IMR-90 (cell line): Measurements from ENCODE around the gene LHPP. TPM values are rescaled to one million over a fixed set of nuclear protein-coding genes. Genes with fewer than 3 reads are reported as not detected.

ENCODE experiments used
- ATAC-seq: fragments of 200-7000 bp; cut with Tn5 transposase; 2 replicates; pipeline ENCODE4 v1.9.1; 2020; ENCODE audit warnings: low read depth, mild to moderate bottlenecking, moderate library complexity
- BruUV-seq: library from RNA; stranded (reverse); fragments of 400-500 nt; replicated peaks from 2 replicates; lab custom pipeline; 2021; lab: Mats Ljungman, UMichigan
- CTCF ChIA-PET: fragments of 300-600 bp; formaldehyde crosslinking; extraction: SDS; loops from one replicate; lab custom pipeline; 2021; ENCODE audit warnings: antibody characterized with exemption; lab: Yijun Ruan, JAX
- POLR2A ChIA-PET: fragments of 300-600 bp; sonication (Branson Sonifier 250); formaldehyde crosslinking; loops from one replicate; lab custom pipeline; 2022; ENCODE audit warnings: antibody characterized with exemption; ENCODE audit not compliant: unreplicated experiment; lab: Charles Lee
- DNase-seq: peaks from one replicate; pipeline ENCODE4 v3.0.0; 2013
- H2AFZ ChIP-seq: replicated peaks from 2 replicates; pipeline ENCODE3; 2013; ENCODE audit warnings: low read length, mild to moderate bottlenecking; ENCODE audit not compliant: poor library complexity
- H2AK5ac ChIP-seq: 2 replicates; pipeline ENCODE4 v1.6.1; 2013; ENCODE audit warnings: low read depth, low read length, inconsistent platforms
- H2AK9ac ChIP-seq: replicated peaks from 2 replicates; pipeline ENCODE3; 2013; ENCODE audit warnings: mild to moderate bottlenecking, low read depth, low read length, moderate library complexity; ENCODE audit not compliant: poor library complexity
- H2BK120ac ChIP-seq: 2 replicates; pipeline ENCODE4 v1.6.1; 2013; ENCODE audit warnings: low read depth, low read length, inconsistent platforms
- H2BK15ac ChIP-seq: 3 replicates; pipeline ENCODE4 v1.6.1; 2013; ENCODE audit warnings: low read depth, low read length, inconsistent platforms
- H2BK20ac ChIP-seq: 2 replicates; pipeline ENCODE4 v1.6.1; 2013; ENCODE audit warnings: low read depth, mild to moderate bottlenecking, inconsistent platforms, low read length, moderate library complexity
- H2BK5ac ChIP-seq: 2 replicates; pipeline ENCODE4 v1.6.1; 2013; ENCODE audit warnings: mild to moderate bottlenecking, low read depth, low read length, inconsistent platforms; ENCODE audit not compliant: poor library complexity, severe bottlenecking
- H3K14ac ChIP-seq: replicated peaks from 2 replicates; pipeline ENCODE4 v1.6.1; 2013; ENCODE audit warnings: low read depth, low read length, inconsistent platforms
- H3K18ac ChIP-seq: 2 replicates; pipeline ENCODE4 v1.6.1; 2013; ENCODE audit warnings: low read depth, low read length, control low read depth
- H3K23ac ChIP-seq: 2 replicates; pipeline ENCODE4 v1.6.1; 2013; ENCODE audit warnings: low read depth, low read length, inconsistent platforms
- H3K27ac ChIP-seq: 2 replicates; pipeline ENCODE4 v1.5.1; 2013; ENCODE audit warnings: mild to moderate bottlenecking, control low read depth, low read length; ENCODE audit not compliant: insufficient read depth
- H3K27me3 ChIP-seq: 2 replicates; pipeline ENCODE4 v1.6.1; 2013; ENCODE audit warnings: low read length; ENCODE audit not compliant: control insufficient read depth, insufficient read depth
- H3K36me3 ChIP-seq: 2 replicates; pipeline ENCODE4 v1.6.1; 2013; ENCODE audit warnings: low read length, mixed read lengths; ENCODE audit not compliant: control insufficient read depth, insufficient read depth
- H3K4ac ChIP-seq: 2 replicates; pipeline ENCODE4 v1.6.1; 2013; ENCODE audit warnings: low read depth, low read length, inconsistent platforms
- H3K4me1 ChIP-seq: 2 replicates; pipeline ENCODE4 v1.6.1; 2013; ENCODE audit warnings: low read length, mixed read lengths; ENCODE audit not compliant: control insufficient read depth, insufficient read depth
- H3K4me2 ChIP-seq: 2 replicates; pipeline ENCODE4 v1.6.1; 2013; ENCODE audit warnings: low read depth, mild to moderate bottlenecking, control low read depth, low read length, moderate library complexity
- H3K4me3 ChIP-seq: 2 replicates; pipeline ENCODE4 v1.5.1; 2013; ENCODE audit warnings: low read depth, mild to moderate bottlenecking, control low read depth, low read length, moderate library complexity; ENCODE audit not compliant: insufficient read depth
- H3K56ac ChIP-seq: 2 replicates; pipeline ENCODE4 v1.6.1; 2013; ENCODE audit warnings: low read length, inconsistent platforms; ENCODE audit not compliant: insufficient read depth; ENCODE audit errors: extremely low read depth
- H3K79me1 ChIP-seq, 2 experiments: 2 replicates each; pipeline ENCODE4 v1.6.1; 2013; ENCODE audit warnings: low read length in 2 of 2, inconsistent platforms in 1 of 2, low read depth in 1 of 2
- H3K9ac ChIP-seq: 2 replicates; pipeline ENCODE4 v1.6.1; 2013; ENCODE audit warnings: low read depth, low read length, control low read depth
- H3K9me1 ChIP-seq: 2 replicates; pipeline ENCODE4 v1.6.1; 2013; ENCODE audit warnings: low read length, inconsistent platforms; ENCODE audit not compliant: insufficient read depth
- H3K9me3 ChIP-seq: 2 replicates; pipeline ENCODE4 v1.6.1; 2013; ENCODE audit warnings: low read length; ENCODE audit not compliant: control insufficient read depth, insufficient read depth
- H4K20me1 ChIP-seq: 2 replicates; pipeline ENCODE4 v1.6.1; 2013; ENCODE audit warnings: low read length, inconsistent platforms; ENCODE audit not compliant: insufficient read depth
- H4K5ac ChIP-seq: 2 replicates; pipeline ENCODE4 v1.6.1; 2013; ENCODE audit warnings: mild to moderate bottlenecking, low read depth, low read length, control low read depth
- H4K8ac ChIP-seq, 2 experiments: 2 replicates each; pipeline ENCODE4 v1.6.1; 2013; ENCODE audit warnings: low read depth in 2 of 2, low read length in 2 of 2, control low read depth in 1 of 2, inconsistent platforms in 1 of 2
- H4K91ac ChIP-seq: 2 replicates; pipeline ENCODE4 v1.6.1; 2013; ENCODE audit warnings: low read depth, low read length, inconsistent platforms; ENCODE audit not compliant: insufficient read depth
- BHLHE40 ChIP-seq: fragments of 150-350 bp; IDR thresholded peaks from 2 replicates; pipeline ENCODE4 v1.6.1; 2016; ENCODE audit warnings: mild to moderate bottlenecking, low read depth, low read length
- CEBPB ChIP-seq: IDR thresholded peaks from 2 replicates; pipeline ENCODE4 v1.6.1; 2012; ENCODE audit warnings: low read depth, low read length, improper control_type of control experiment
- CHD1 ChIP-seq: IDR thresholded peaks from 2 replicates; pipeline ENCODE4 v1.6.1; 2012; ENCODE audit warnings: low read depth, low read length, improper control_type of control experiment
- FOS ChIP-seq: fragments of 150-350 bp; IDR thresholded peaks from 2 replicates; pipeline ENCODE4 v1.6.1; 2016; ENCODE audit warnings: low read depth, low read length
- MAFK ChIP-seq: IDR thresholded peaks from 2 replicates; pipeline ENCODE4 v1.6.1; 2012; ENCODE audit warnings: low read depth, low read length, improper control_type of control experiment
- MAZ ChIP-seq: IDR thresholded peaks from 2 replicates; pipeline ENCODE4 v1.6.1; 2012; ENCODE audit warnings: low read depth, mild to moderate bottlenecking, low read length, improper control_type of control experiment, moderate library complexity, borderline replicate concordance
- MXI1 ChIP-seq: IDR thresholded peaks from 2 replicates; pipeline ENCODE4 v1.6.1; 2012; ENCODE audit warnings: low read depth, mild to moderate bottlenecking, low read length, moderate library complexity, borderline replicate concordance
- NFE2L2 ChIP-seq: fragments of 150-350 bp; IDR thresholded peaks from 2 replicates; pipeline ENCODE4 v1.6.1; 2016; ENCODE audit warnings: low read depth, mild to moderate bottlenecking, low read length
- POLR2A ChIP-seq: IDR thresholded peaks from 2 replicates; pipeline ENCODE4 v1.6.1; 2012; ENCODE audit warnings: mild to moderate bottlenecking, low read depth, low read length
- RAD21 ChIP-seq: IDR thresholded peaks from 2 replicates; pipeline ENCODE4 v1.6.1; 2012; ENCODE audit warnings: low read length, improper control_type of control experiment
- RCOR1 ChIP-seq: IDR thresholded peaks from 2 replicates; pipeline ENCODE4 v1.6.1; 2012; ENCODE audit warnings: mild to moderate bottlenecking, low read length, improper control_type of control experiment; ENCODE audit not compliant: insufficient replicate concordance
- RFX5 ChIP-seq: IDR thresholded peaks from 2 replicates; pipeline ENCODE4 v1.8.0; 2012; ENCODE audit warnings: low read depth, mild to moderate bottlenecking, low read length, moderate library complexity
- SMC3 ChIP-seq: fragments of 150-350 bp; IDR thresholded peaks from 2 replicates; pipeline ENCODE4 v1.6.1; 2016; ENCODE audit warnings: low read depth, mild to moderate bottlenecking, antibody characterized with exemption, low read length, moderate library complexity
- WGBS, 2 experiments: methylation state at CpG; one replicate each; pipeline versions ENCODE4 v1.1.5 to v1.1.7; 2013; ENCODE audit warnings: missing lambda C conversion rate in 2 of 2; ENCODE audit not compliant: insufficient read length in 1 of 2; ENCODE audit errors: extremely low coverage in 2 of 2; 5-methylcytosine and 5-hydroxymethylcytosine counted together
- dilution Hi-C: fragments of 300-500 bp; cut with HindIII; formaldehyde crosslinking; loops from one replicate; pipeline ENCODE4 v1.14.3; 2018; ENCODE audit warnings: low sequenced_read_pairs; ENCODE audit not compliant: unreplicated experiment
- in situ Hi-C: fragments of 300-500 bp; cut with MboI; formaldehyde crosslinking; loops from 3 replicates; pipeline ENCODE4 v1.14.3; 2019; ENCODE audit warnings: low sequenced_read_pairs, inconsistent platforms, mixed read lengths
- intact Hi-C: fragments of 100-400 bp; cut with micrococcal nuclease; formaldehyde crosslinking; loops from 2 replicates; pipeline ENCODE4 v1.10.0; 2022
- polyA plus RNA-seq, 3 experiments: library from polyadenylated mRNA; depleted of rRNA; stranded (reverse); fragments of >200 nt; gene quantifications; 2 replicates each; pipeline ENCODE4 v1.2.3, GENCODE V29; 2012; ENCODE audit warnings: low replicate concordance in 1 of 3
- total RNA-seq: library from RNA; depleted of rRNA; stranded (reverse); fragments of >200 nt; gene quantifications from 2 replicates; pipeline ENCODE4 v1.2.3, GENCODE V29; 2012
- TF ChIP-seq, protein P1 (sequence below): fragments of 150-350 bp; IDR thresholded peaks from 2 replicates; pipeline ENCODE4 v1.6.1; 2016; ENCODE audit warnings: low read depth, mild to moderate bottlenecking, low read length, moderate library complexity, borderline replicate concordance
- TF ChIP-seq, protein P2 (sequence below): fragments of 150-350 bp; IDR thresholded peaks from 2 replicates; pipeline ENCODE4 v1.6.1; 2017; ENCODE audit warnings: mild to moderate bottlenecking, antibody characterized with exemption, low read length, low read depth
- TF ChIP-seq, protein P3 (sequence below): conservative IDR thresholded peaks from 2 replicates; pipeline ENCODE4 v1.5.1; 2012; ENCODE audit warnings: mild to moderate bottlenecking, low read depth, low read length, improper control_type of control experiment

Gene LHPP
- total and polyA plus RNA-seq, 2 of the 4 experiments (the other 2 are of a cell fraction): 2.7 to 8.3 TPM

DNA sequence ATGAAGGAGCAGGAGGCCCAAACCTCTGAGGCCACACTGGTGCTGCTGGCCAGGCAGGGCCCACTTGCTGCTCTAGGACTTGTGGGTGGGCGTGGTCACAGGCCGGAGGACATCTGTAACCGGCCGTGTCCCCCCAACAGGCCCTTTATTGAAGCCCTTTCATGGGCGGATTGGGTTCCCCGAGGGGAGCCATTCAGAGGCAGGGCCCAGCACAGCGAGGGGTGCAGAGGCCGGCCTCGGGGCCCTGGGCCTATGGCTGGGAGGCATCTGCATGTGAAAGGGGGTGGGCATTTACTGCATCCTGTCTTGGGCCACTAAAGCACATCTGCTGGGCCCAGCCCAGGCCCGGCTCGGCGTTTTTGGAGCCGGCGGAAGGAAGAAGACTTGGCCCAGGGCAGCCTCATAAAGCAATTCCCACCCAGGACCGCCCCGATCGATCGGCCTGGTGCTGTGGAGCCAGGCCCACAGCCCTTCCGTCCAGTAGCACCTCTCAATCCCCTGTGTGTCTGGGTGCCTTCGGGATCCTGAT lies 8.4 kb downstream of the LHPP start:
- no peaks in the 10 kb centered on the region; the same call in 1 of the 2 replicates for H4K20me1 ChIP-seq
- DNase-seq: no peak
- ATAC-seq: no peak
- no peaks in the 10 kb centered on the region for H3K79me1 ChIP-seq
- H3K36me3 ChIP-seq: no peaks in the 10 kb centered on the region
- TF ChIP-seq RCOR1 (no peak), RFX5 (no peak), SMC3 (no peak), POLR2A (no peak), BHLHE40 (no peak), MXI1 (no peak), MAFK (no peak), MAZ (no peak), NFE2L2 (no peak), CEBPB (no peak), FOS (no peak), CHD1 (no peak), RAD21 (no peak)
- TF ChIP-seq, protein P1, sequence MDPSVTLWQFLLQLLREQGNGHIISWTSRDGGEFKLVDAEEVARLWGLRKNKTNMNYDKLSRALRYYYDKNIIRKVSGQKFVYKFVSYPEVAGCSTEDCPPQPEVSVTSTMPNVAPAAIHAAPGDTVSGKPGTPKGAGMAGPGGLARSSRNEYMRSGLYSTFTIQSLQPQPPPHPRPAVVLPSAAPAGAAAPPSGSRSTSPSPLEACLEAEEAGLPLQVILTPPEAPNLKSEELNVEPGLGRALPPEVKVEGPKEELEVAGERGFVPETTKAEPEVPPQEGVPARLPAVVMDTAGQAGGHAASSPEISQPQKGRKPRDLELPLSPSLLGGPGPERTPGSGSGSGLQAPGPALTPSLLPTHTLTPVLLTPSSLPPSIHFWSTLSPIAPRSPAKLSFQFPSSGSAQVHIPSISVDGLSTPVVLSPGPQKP: no peak
- TF ChIP-seq, protein P2, sequence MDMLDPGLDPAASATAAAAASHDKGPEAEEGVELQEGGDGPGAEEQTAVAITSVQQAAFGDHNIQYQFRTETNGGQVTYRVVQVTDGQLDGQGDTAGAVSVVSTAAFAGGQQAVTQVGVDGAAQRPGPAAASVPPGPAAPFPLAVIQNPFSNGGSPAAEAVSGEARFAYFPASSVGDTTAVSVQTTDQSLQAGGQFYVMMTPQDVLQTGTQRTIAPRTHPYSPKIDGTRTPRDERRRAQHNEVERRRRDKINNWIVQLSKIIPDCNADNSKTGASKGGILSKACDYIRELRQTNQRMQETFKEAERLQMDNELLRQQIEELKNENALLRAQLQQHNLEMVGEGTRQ: no peak
- TF ChIP-seq, protein P3, sequence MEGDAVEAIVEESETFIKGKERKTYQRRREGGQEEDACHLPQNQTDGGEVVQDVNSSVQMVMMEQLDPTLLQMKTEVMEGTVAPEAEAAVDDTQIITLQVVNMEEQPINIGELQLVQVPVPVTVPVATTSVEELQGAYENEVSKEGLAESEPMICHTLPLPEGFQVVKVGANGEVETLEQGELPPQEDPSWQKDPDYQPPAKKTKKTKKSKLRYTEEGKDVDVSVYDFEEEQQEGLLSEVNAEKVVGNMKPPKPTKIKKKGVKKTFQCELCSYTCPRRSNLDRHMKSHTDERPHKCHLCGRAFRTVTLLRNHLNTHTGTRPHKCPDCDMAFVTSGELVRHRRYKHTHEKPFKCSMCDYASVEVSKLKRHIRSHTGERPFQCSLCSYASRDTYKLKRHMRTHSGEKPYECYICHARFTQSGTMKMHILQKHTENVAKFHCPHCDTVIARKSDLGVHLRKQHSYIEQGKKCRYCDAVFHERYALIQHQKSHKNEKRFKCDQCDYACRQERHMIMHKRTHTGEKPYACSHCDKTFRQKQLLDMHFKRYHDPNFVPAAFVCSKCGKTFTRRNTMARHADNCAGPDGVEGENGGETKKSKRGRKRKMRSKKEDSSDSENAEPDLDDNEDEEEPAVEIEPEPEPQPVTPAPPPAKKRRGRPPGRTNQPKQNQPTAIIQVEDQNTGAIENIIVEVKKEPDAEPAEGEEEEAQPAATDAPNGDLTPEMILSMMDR: no peak
- H2BK15ac ChIP-seq: no peak overlapping the region
- no peak overlapping the region for H2AK9ac ChIP-seq
- H3K9me1 ChIP-seq: no peaks in the 10 kb centered on the region
- H3K56ac ChIP-seq: no peak overlapping the region
- H3K4me3 ChIP-seq: no peak overlapping the region
- no peaks in the 10 kb centered on the region for H3K27me3 ChIP-seq
- in situ Hi-C loops: no loop called here
- no peak overlapping the region for H4K5ac ChIP-seq
- no peaks in the 10 kb centered on the region for H3K4me1 ChIP-seq
- dilution Hi-C loops: no loop called here
- BruUV-seq: no TSS peak
- H2AK5ac ChIP-seq: no peak overlapping the region
- H3K4ac ChIP-seq: no peak overlapping the region
- intact Hi-C loops: no loop called here
- H2BK120ac ChIP-seq: no peak overlapping the region
- no peak overlapping the region for H4K8ac ChIP-seq
- no peak overlapping the region for H2AFZ ChIP-seq
- WGBS, 2 experiments: 66% methylated on average over 7 of the region's 20 CpGs; no CpG with 5 or more reads in 1 of the 2 experiments
- POLR2A ChIA-PET: no interaction called here
- no peak overlapping the region for H3K23ac ChIP-seq
- H3K14ac ChIP-seq: no peak overlapping the region
- CTCF ChIA-PET: no interaction called here
- H3K9me3 ChIP-seq: no peaks in the 10 kb centered on the region
- H2BK20ac ChIP-seq: no peak overlapping the region
- no peak overlapping the region for H3K9ac ChIP-seq
- no peak overlapping the region for H3K4me2 ChIP-seq
- H3K27ac ChIP-seq: no peak overlapping the region
- no peak overlapping the region for H3K18ac ChIP-seq
- no peak overlapping the region for H2BK5ac ChIP-seq
- no peak overlapping the region for H4K91ac ChIP-seq
